ENCODE measurements around the gene EPM2AIP1. TPM values are rescaled to one million over a fixed set of nuclear protein-coding genes. Genes with fewer than 3 reads are reported as not detected.

EPM2AIP1 gene
- total and polyA plus RNA-seq, 9 of the 15 experiments (the other 6 are each of a cell fraction or from before 2014, with no cell fraction given): 6.7 to 44.8 (median 25.2) TPM

- TF ChIP-seq ETS1 (conservative IDR thresholded peaks at IDR 0.05; ENCODE audit: control insufficient read depth, low read depth, low read length) (no peak; the same call in 1 of the 2 replicates), HDAC1 (IDR thresholded peaks at IDR 0.05) (peak in 1 of 2 experiments; percentile 11; a peak in 1 of 4 replicates), POLR2B (IDR thresholded peaks at IDR 0.05; ENCODE audit: low read depth, partially characterized antibody) (no peak), MEIS2 (IDR thresholded peaks at IDR 0.05; ENCODE audit: partially characterized antibody) (no peak), ZNF830 (CRISPR knock-in tag; IDR thresholded peaks at IDR 0.05) (no peak), TFE3 (CRISPR knock-in tag; IDR thresholded peaks at IDR 0.05) (no peak), CREB3 (tag; conservative IDR thresholded peaks at IDR 0.05; ENCODE audit: low read depth) (no peak; the same call in 1 of the 2 replicates), NFATC3 (IDR thresholded peaks at IDR 0.05) (no peak), ZBTB9 (CRISPR knock-in tag; IDR thresholded peaks at IDR 0.05) (no peak), PCBP1 (IDR thresholded peaks at IDR 0.05; ENCODE audit: low read depth, low read length, poor library complexity, severe bottlenecking) (no peak), PBX2 (CRISPR knock-in tag; IDR thresholded peaks at IDR 0.05; ENCODE audit: low read depth) (no peak), PBX2 (tag; conservative IDR thresholded peaks at IDR 0.05; ENCODE audit: low read depth) (no peak), RFX1 (IDR thresholded peaks at IDR 0.05) (0 out of 2 replicates have a peak, but pooled peaks have one; percentile 4), GTF2E2 (tag; IDR thresholded peaks at IDR 0.05) (0 out of 2 replicates have a peak, but pooled peaks have one; percentile 20), ZNF444 (CRISPR knock-in tag; IDR thresholded peaks at IDR 0.05) (no peak), KAT7 (CRISPR knock-in tag; IDR thresholded peaks at IDR 0.05; ENCODE audit: borderline replicate concordance) (no peak), TEAD2 (tag; IDR thresholded peaks at IDR 0.05) (peak; percentile 37; the same call in 1 of the 2 replicates), ZNF197 (CRISPR knock-in tag; IDR thresholded peaks at IDR 0.05; ENCODE audit: low read depth) (no peak)
These were observed 767 bp downstream of the EPM2AIP1 start (continued) for GRCh38 chr3:36991923-36992805.
